ENCODE data around the gene TRMT61A. TPM values are rescaled to one million over a fixed set of nuclear protein-coding genes. Genes with fewer than 3 reads are reported as not detected.
A peak's percentile ranks its signal among the peaks of the same experiment; 100 is the strongest.

TRMT61A gene
- 13.7 and 15.0 TPM in 2 replicates for total RNA-seq

- Mint-ChIP-seq H3K36me3 (ENCODE audit: low read depth) (peaks cover 8% of the 10 kb centered on the region), H3K27ac (peak within 1 kb of the TSS; percentile 96), H3K9me3 (no peaks in the 10 kb centered on the region), H3K4me1 (ENCODE audit: low read depth) (peaks cover 15% of the 10 kb centered on the region), H3K27me3 (ENCODE audit: low read depth) (peaks cover 14% of the 10 kb centered on the region), H3K4me3 (ENCODE audit: low read depth) (peak within 1 kb of the TSS; percentile 99)
- intact Hi-C loops (cut with micrococcal nuclease): loop anchor here (1.0 kb wide), 1 partner anchor 34 kb away; the partner anchor contains the start of genes BAG5 and COA8
- peak; percentile 67 for DNase-seq (ENCODE audit: low spot score)
Observed at GRCh38 chr14:103528587-103529382, at the start of gene TRMT61A. Gene TRMT61A, plus strand, starts transcription at chr14:103529196. Its CDS starts 783 bp downstream, at chr14:103529979.

GRCh38 chr14:103480595-103480994 lies 48.4 kb upstream of the TRMT61A start:
- H3K36me3 Mint-ChIP-seq (ENCODE audit: low read depth): peaks cover 37% of the 10 kb centered on the region
- H3K27ac Mint-ChIP-seq: peak overlapping the region; percentile 32
- intact Hi-C loops (cut with micrococcal nuclease): no loop called here
- H3K27me3 Mint-ChIP-seq (ENCODE audit: low read depth): no peaks in the 10 kb centered on the region
- H3K4me3 Mint-ChIP-seq (ENCODE audit: low read depth): no peak overlapping the region
- H3K9me3 Mint-ChIP-seq: no peaks in the 10 kb centered on the region
- H3K4me1 Mint-ChIP-seq (ENCODE audit: low read depth): peaks cover 17% of the 10 kb centered on the region
- no peak for DNase-seq (ENCODE audit: low spot score)

- Mint-ChIP-seq H3K36me3 (ENCODE audit: low read depth) (peaks cover 28% of the 10 kb centered on the region), H3K4me3 (ENCODE audit: low read depth) (no peak overlapping the region), H3K27ac (no peak overlapping the region), H3K4me1 (ENCODE audit: low read depth) (peaks cover 17% of the 10 kb centered on the region), H3K9me3 (no peaks in the 10 kb centered on the region), H3K27me3 (ENCODE audit: low read depth) (no peaks in the 10 kb centered on the region)
- no peak for DNase-seq (ENCODE audit: low spot score)
- intact Hi-C loops (cut with micrococcal nuclease): no loop called here
Observed at GRCh38 chr14:103483600-103483999, 45.4 kb upstream of the TRMT61A start.

- H3K9me3 Mint-ChIP-seq: no peaks in the 10 kb centered on the region
- no peak for DNase-seq (ENCODE audit: low spot score)
- no peak overlapping the region for H3K27ac Mint-ChIP-seq
- H3K27me3 Mint-ChIP-seq (ENCODE audit: low read depth): no peaks in the 10 kb centered on the region
- H3K4me3 Mint-ChIP-seq (ENCODE audit: low read depth): no peak overlapping the region
- intact Hi-C loops (cut with micrococcal nuclease): no loop called here
- H3K4me1 Mint-ChIP-seq (ENCODE audit: low read depth): peaks cover 10% of the 10 kb centered on the region
- H3K36me3 Mint-ChIP-seq (ENCODE audit: low read depth): peaks cover 36% of the 10 kb centered on the region
Observed at GRCh38 chr14:103485504-103485903, 43.5 kb upstream of the TRMT61A start.

- Mint-ChIP-seq H3K4me1 (ENCODE audit: low read depth) (no peaks in the 10 kb centered on the region), H3K4me3 (ENCODE audit: low read depth) (no peak overlapping the region), H3K27ac (no peak overlapping the region), H3K9me3 (no peaks in the 10 kb centered on the region), H3K36me3 (ENCODE audit: low read depth) (peaks cover 32% of the 10 kb centered on the region), H3K27me3 (ENCODE audit: low read depth) (no peaks in the 10 kb centered on the region)
- intact Hi-C loops (cut with micrococcal nuclease): no loop called here
- no peak for DNase-seq (ENCODE audit: low spot score)
Observed at GRCh38 chr14:103488071-103488470, 40.9 kb upstream of the TRMT61A start.

- no peaks in the 10 kb centered on the region for H3K9me3 Mint-ChIP-seq
- DNase-seq (ENCODE audit: low spot score): no peak
- peaks cover 34% of the 10 kb centered on the region for H3K36me3 Mint-ChIP-seq (ENCODE audit: low read depth)
- no peaks in the 10 kb centered on the region for H3K4me1 Mint-ChIP-seq (ENCODE audit: low read depth)
- no peak overlapping the region for H3K4me3 Mint-ChIP-seq (ENCODE audit: low read depth)
- H3K27ac Mint-ChIP-seq: no peak overlapping the region
- no peaks in the 10 kb centered on the region for H3K27me3 Mint-ChIP-seq (ENCODE audit: low read depth)
- intact Hi-C loops (cut with micrococcal nuclease): no loop called here
Observed at GRCh38 chr14:103488960-103489359, 40.0 kb upstream of the TRMT61A start.

- no peak overlapping the region for H3K4me3 Mint-ChIP-seq (ENCODE audit: low read depth)
- H3K27ac Mint-ChIP-seq: no peak overlapping the region
- no peaks in the 10 kb centered on the region for H3K9me3 Mint-ChIP-seq
- DNase-seq (ENCODE audit: low spot score): no peak
- no peaks in the 10 kb centered on the region for H3K4me1 Mint-ChIP-seq (ENCODE audit: low read depth)
- no peaks in the 10 kb centered on the region for H3K27me3 Mint-ChIP-seq (ENCODE audit: low read depth)
- peaks cover 34% of the 10 kb centered on the region for H3K36me3 Mint-ChIP-seq (ENCODE audit: low read depth)
- intact Hi-C loops (cut with micrococcal nuclease): no loop called here
Observed at GRCh38 chr14:103489621-103490020, 39.4 kb upstream of the TRMT61A start.

- Mint-ChIP-seq H3K36me3 (ENCODE audit: low read depth) (peaks cover 46% of the 10 kb centered on the region), H3K27me3 (ENCODE audit: low read depth) (no peaks in the 10 kb centered on the region), H3K9me3 (no peaks in the 10 kb centered on the region), H3K27ac (no peak overlapping the region), H3K4me3 (ENCODE audit: low read depth) (no peak overlapping the region), H3K4me1 (ENCODE audit: low read depth) (no peaks in the 10 kb centered on the region)
- intact Hi-C loops (cut with micrococcal nuclease): no loop called here
- no peak for DNase-seq (ENCODE audit: low spot score)
Observed at GRCh38 chr14:103491691-103492090, 37.3 kb upstream of the TRMT61A start.

GRCh38 chr14:103492156-103492925 lies 36.7 kb upstream of the TRMT61A start:
- Mint-ChIP-seq H3K27ac (no peak overlapping the region), H3K27me3 (ENCODE audit: low read depth) (no peaks in the 10 kb centered on the region), H3K4me3 (ENCODE audit: low read depth) (no peak overlapping the region), H3K4me1 (ENCODE audit: low read depth) (no peaks in the 10 kb centered on the region), H3K9me3 (no peaks in the 10 kb centered on the region), H3K36me3 (ENCODE audit: low read depth) (peaks cover 48% of the 10 kb centered on the region)
- DNase-seq (ENCODE audit: low spot score): no peak
- intact Hi-C loops (cut with micrococcal nuclease): no loop called here

- Mint-ChIP-seq H3K36me3 (ENCODE audit: low read depth) (peaks cover 45% of the 10 kb centered on the region), H3K4me1 (ENCODE audit: low read depth) (no peaks in the 10 kb centered on the region), H3K9me3 (no peaks in the 10 kb centered on the region), H3K27me3 (ENCODE audit: low read depth) (no peaks in the 10 kb centered on the region), H3K4me3 (ENCODE audit: low read depth) (no peak overlapping the region), H3K27ac (no peak overlapping the region)
- intact Hi-C loops (cut with micrococcal nuclease): no loop called here
- DNase-seq (ENCODE audit: low spot score): no peak
Observed at GRCh38 chr14:103495854-103496253, 33.1 kb upstream of the TRMT61A start.

- no peaks in the 10 kb centered on the region for H3K27me3 Mint-ChIP-seq (ENCODE audit: low read depth)
- intact Hi-C loops (cut with micrococcal nuclease): no loop called here
- H3K4me3 Mint-ChIP-seq (ENCODE audit: low read depth): no peak overlapping the region
- H3K9me3 Mint-ChIP-seq: no peaks in the 10 kb centered on the region
- DNase-seq (ENCODE audit: low spot score): no peak
- no peak overlapping the region for H3K27ac Mint-ChIP-seq
- no peaks in the 10 kb centered on the region for H3K4me1 Mint-ChIP-seq (ENCODE audit: low read depth)
- peaks cover 41% of the 10 kb centered on the region for H3K36me3 Mint-ChIP-seq (ENCODE audit: low read depth)
Observed at GRCh38 chr14:103496776-103497175, 32.2 kb upstream of the TRMT61A start.

- H3K36me3 Mint-ChIP-seq (ENCODE audit: low read depth): peaks cover 57% of the 10 kb centered on the region
- H3K9me3 Mint-ChIP-seq: no peaks in the 10 kb centered on the region
- no peak for DNase-seq (ENCODE audit: low spot score)
- no peak overlapping the region for H3K4me3 Mint-ChIP-seq (ENCODE audit: low read depth)
- H3K27ac Mint-ChIP-seq: no peak overlapping the region
- intact Hi-C loops (cut with micrococcal nuclease): loop anchor here (1.0 kb wide), 1 partner anchor 47 kb away; no protein-coding TSS in a partner anchor
- no peaks in the 10 kb centered on the region for H3K27me3 Mint-ChIP-seq (ENCODE audit: low read depth)
- no peaks in the 10 kb centered on the region for H3K4me1 Mint-ChIP-seq (ENCODE audit: low read depth)
Observed at GRCh38 chr14:103499709-103500108, 29.3 kb upstream of the TRMT61A start.
